Measurements from ENCODE around the gene SLC7A11. TPM values are rescaled to one million over a fixed set of nuclear protein-coding genes. Genes with fewer than 3 reads are reported as not detected.

SLC7A11 gene
- total and polyA plus RNA-seq, 10 of the 15 experiments (the other 5 are each of a cell fraction or from before 2014, with no cell fraction given) = 1.6 to 9.8 (median 3.5) TPM

DNA sequence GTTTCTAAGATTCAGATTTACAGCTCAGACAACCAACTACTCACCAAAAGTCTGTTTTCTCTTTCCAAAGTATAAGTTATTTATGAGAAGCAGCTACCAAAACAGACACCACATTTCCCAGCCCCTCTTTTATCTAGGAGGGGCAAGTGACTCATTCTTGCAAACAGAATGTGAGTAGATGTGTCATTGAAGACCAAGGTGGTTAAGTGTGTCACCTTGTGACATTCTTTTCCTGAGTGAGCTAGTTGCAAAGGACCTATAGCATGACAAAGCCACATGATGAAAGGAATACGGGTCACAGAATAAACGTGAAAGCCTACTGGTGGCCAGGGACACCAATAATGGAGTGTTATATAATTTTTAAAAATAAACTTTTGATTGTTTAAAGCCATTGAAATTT is 50.0 kb downstream of the SLC7A11 start (continued):
- TF ChIP-seq, protein P1, sequence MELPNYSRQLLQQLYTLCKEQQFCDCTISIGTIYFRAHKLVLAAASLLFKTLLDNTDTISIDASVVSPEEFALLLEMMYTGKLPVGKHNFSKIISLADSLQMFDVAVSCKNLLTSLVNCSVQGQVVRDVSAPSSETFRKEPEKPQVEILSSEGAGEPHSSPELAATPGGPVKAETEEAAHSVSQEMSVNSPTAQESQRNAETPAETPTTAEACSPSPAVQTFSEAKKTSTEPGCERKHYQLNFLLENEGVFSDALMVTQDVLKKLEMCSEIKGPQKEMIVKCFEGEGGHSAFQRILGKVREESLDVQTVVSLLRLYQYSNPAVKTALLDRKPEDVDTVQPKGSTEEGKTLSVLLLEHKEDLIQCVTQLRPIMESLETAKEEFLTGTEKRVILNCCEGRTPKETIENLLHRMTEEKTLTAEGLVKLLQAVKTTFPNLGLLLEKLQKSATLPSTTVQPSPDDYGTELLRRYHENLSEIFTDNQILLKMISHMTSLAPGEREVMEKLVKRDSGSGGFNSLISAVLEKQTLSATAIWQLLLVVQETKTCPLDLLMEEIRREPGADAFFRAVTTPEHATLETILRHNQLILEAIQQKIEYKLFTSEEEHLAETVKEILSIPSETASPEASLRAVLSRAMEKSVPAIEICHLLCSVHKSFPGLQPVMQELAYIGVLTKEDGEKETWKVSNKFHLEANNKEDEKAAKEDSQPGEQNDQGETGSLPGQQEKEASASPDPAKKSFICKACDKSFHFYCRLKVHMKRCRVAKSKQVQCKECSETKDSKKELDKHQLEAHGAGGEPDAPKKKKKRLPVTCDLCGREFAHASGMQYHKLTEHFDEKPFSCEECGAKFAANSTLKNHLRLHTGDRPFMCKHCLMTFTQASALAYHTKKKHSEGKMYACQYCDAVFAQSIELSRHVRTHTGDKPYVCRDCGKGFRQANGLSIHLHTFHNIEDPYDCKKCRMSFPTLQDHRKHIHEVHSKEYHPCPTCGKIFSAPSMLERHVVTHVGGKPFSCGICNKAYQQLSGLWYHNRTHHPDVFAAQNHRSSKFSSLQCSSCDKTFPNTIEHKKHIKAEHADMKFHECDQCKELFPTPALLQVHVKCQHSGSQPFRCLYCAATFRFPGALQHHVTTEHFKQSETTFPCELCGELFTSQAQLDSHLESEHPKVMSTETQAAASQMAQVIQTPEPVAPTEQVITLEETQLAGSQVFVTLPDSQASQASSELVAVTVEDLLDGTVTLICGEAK (IDR thresholded peaks at IDR 0.05; ENCODE audit: borderline replicate concordance) = no peak
- TF ChIP-seq, protein P2, sequence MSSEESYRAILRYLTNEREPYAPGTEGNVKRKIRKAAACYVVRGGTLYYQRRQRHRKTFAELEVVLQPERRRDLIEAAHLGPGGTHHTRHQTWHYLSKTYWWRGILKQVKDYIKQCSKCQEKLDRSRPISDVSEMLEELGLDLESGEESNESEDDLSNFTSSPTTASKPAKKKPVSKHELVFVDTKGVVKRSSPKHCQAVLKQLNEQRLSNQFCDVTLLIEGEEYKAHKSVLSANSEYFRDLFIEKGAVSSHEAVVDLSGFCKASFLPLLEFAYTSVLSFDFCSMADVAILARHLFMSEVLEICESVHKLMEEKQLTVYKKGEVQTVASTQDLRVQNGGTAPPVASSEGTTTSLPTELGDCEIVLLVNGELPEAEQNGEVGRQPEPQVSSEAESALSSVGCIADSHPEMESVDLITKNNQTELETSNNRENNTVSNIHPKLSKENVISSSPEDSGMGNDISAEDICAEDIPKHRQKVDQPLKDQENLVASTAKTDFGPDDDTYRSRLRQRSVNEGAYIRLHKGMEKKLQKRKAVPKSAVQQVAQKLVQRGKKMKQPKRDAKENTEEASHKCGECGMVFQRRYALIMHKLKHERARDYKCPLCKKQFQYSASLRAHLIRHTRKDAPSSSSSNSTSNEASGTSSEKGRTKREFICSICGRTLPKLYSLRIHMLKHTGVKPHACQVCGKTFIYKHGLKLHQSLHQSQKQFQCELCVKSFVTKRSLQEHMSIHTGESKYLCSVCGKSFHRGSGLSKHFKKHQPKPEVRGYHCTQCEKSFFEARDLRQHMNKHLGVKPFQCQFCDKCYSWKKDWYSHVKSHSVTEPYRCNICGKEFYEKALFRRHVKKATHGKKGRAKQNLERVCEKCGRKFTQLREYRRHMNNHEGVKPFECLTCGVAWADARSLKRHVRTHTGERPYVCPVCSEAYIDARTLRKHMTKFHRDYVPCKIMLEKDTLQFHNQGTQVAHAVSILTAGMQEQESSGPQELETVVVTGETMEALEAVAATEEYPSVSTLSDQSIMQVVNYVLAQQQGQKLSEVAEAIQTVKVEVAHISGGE (CRISPR knock-in tag; IDR thresholded peaks at IDR 0.05) = no peak
- TF ChIP-seq ZNF24 (IDR thresholded peaks at IDR 0.05) (no peak), FOS (IDR thresholded peaks at IDR 0.05; ENCODE audit: borderline replicate concordance, extremely low read depth, insufficient read length) (no peak), KDM1A (IDR thresholded peaks at IDR 0.05; ENCODE audit: borderline replicate concordance) (no peak), POLR2AphosphoS5 (IDR thresholded peaks at IDR 0.05; ENCODE audit: low read length) (no peak), SMC3 (IDR thresholded peaks at IDR 0.05; ENCODE audit: borderline replicate concordance, low read length) (no peak), RUNX3 (IDR thresholded peaks at IDR 0.05; ENCODE audit: low read length) (peak; percentile 64), JUNB (IDR thresholded peaks at IDR 0.05) (peak; percentile 75), KAT2A (conservative IDR thresholded peaks at IDR 0.05; ENCODE audit: control insufficient read depth, low read depth, low read length) (no peak), MTA3 (IDR thresholded peaks at IDR 0.05; ENCODE audit: borderline replicate concordance, low read length) (no peak)
- TF ChIP-seq, protein P3, sequence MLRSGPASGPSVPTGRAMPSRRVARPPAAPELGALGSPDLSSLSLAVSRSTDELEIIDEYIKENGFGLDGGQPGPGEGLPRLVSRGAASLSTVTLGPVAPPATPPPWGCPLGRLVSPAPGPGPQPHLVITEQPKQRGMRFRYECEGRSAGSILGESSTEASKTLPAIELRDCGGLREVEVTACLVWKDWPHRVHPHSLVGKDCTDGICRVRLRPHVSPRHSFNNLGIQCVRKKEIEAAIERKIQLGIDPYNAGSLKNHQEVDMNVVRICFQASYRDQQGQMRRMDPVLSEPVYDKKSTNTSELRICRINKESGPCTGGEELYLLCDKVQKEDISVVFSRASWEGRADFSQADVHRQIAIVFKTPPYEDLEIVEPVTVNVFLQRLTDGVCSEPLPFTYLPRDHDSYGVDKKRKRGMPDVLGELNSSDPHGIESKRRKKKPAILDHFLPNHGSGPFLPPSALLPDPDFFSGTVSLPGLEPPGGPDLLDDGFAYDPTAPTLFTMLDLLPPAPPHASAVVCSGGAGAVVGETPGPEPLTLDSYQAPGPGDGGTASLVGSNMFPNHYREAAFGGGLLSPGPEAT (IDR thresholded peaks at IDR 0.05; ENCODE audit: low read depth) = 0 out of 2 replicates have a peak, but pooled peaks have one; percentile 30
- TF ChIP-seq, protein P4, sequence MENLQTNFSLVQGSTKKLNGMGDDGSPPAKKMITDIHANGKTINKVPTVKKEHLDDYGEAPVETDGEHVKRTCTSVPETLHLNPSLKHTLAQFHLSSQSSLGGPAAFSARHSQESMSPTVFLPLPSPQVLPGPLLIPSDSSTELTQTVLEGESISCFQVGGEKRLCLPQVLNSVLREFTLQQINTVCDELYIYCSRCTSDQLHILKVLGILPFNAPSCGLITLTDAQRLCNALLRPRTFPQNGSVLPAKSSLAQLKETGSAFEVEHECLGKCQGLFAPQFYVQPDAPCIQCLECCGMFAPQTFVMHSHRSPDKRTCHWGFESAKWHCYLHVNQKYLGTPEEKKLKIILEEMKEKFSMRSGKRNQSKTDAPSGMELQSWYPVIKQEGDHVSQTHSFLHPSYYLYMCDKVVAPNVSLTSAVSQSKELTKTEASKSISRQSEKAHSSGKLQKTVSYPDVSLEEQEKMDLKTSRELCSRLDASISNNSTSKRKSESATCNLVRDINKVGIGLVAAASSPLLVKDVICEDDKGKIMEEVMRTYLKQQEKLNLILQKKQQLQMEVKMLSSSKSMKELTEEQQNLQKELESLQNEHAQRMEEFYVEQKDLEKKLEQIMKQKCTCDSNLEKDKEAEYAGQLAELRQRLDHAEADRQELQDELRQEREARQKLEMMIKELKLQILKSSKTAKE (IDR thresholded peaks at IDR 0.05; ENCODE audit: low read depth, poor library complexity, severe bottlenecking) = no peak
- TF ChIP-seq, protein P5, sequence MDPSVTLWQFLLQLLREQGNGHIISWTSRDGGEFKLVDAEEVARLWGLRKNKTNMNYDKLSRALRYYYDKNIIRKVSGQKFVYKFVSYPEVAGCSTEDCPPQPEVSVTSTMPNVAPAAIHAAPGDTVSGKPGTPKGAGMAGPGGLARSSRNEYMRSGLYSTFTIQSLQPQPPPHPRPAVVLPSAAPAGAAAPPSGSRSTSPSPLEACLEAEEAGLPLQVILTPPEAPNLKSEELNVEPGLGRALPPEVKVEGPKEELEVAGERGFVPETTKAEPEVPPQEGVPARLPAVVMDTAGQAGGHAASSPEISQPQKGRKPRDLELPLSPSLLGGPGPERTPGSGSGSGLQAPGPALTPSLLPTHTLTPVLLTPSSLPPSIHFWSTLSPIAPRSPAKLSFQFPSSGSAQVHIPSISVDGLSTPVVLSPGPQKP (IDR thresholded peaks at IDR 0.05; ENCODE audit: low read depth, low read length) = no peak
- TF ChIP-seq, protein P6, sequence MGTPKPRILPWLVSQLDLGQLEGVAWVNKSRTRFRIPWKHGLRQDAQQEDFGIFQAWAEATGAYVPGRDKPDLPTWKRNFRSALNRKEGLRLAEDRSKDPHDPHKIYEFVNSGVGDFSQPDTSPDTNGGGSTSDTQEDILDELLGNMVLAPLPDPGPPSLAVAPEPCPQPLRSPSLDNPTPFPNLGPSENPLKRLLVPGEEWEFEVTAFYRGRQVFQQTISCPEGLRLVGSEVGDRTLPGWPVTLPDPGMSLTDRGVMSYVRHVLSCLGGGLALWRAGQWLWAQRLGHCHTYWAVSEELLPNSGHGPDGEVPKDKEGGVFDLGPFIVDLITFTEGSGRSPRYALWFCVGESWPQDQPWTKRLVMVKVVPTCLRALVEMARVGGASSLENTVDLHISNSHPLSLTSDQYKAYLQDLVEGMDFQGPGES (IDR thresholded peaks at IDR 0.05) = no peak
